Measurements from ENCODE around the gene PTBP1. TPM values are rescaled to one million over a fixed set of nuclear protein-coding genes. Genes with fewer than 3 reads are reported as not detected.

Gene PTBP1
- total RNA-seq, 1 experiment from 2014 or later = 515 TPM

DNA sequence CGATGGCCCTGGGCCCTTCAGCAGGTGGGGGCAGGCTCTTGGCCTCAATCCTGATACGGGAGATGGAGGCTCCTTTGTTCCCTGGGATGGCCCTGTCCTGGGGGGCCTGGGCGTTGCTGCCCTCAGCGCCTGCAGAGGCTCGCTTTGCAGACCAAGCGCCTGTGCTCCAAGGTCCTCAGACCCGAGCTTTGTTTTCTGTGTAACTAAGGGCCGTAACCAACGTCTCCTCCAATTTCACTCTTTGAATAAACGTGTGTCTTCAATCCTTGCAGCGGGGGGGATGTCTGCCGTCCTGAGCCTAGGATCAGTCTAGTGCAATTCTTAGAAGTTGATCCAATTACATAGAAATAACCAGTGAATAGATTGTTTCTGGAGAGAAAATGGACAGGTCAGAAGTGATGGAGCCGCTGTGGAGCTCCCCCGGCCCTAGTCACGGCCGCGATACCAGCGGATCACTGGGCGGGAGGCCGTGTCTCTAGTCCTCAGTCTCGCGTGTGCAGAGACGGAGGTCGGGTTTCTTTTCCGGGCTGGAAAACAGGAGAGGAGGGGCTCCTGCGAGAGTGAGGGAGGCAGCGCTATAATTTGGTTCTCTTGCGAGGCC, 5.3 kb downstream of the PTBP1 start (continued):
- TF ChIP-seq, protein P1, sequence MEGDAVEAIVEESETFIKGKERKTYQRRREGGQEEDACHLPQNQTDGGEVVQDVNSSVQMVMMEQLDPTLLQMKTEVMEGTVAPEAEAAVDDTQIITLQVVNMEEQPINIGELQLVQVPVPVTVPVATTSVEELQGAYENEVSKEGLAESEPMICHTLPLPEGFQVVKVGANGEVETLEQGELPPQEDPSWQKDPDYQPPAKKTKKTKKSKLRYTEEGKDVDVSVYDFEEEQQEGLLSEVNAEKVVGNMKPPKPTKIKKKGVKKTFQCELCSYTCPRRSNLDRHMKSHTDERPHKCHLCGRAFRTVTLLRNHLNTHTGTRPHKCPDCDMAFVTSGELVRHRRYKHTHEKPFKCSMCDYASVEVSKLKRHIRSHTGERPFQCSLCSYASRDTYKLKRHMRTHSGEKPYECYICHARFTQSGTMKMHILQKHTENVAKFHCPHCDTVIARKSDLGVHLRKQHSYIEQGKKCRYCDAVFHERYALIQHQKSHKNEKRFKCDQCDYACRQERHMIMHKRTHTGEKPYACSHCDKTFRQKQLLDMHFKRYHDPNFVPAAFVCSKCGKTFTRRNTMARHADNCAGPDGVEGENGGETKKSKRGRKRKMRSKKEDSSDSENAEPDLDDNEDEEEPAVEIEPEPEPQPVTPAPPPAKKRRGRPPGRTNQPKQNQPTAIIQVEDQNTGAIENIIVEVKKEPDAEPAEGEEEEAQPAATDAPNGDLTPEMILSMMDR (IDR thresholded peaks at IDR 0.05) = no peak

DNA sequence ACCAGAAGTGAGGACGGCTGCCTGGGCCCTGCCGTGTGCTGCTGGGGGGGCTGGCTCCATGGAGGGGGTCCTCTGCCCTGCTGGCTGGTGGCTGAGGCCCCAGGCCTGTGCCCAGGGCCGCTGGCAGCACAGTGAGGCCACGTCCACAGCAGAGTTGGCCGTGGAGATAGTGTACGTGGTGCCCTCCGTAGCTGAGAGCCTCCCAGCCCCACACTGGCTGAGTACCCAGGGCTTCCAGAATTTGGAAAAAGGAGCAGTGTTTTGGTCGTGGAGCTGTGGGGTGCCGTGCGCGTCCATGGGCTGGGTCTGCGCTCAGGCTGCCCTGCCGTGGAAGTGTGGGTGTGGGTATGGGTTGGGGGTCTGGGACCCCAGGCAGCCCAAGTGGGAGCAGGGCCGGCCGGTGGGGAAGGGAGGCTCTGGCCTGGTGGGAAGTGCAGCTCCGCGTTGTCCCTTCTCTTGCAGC, 5.9 kb downstream of the PTBP1 start:
- DNase-seq (ENCODE audit: low read depth, low spot score) (no peak), ATAC-seq (no peak)
- H3K27ac ChIP-seq (ENCODE audit: low read length) = no peak overlapping the region
- POLR2A ChIA-PET = no interaction called here
- peaks cover 18% of the 10 kb centered on the region for H3K4me1 ChIP-seq (ENCODE audit: control insufficient read depth, insufficient read depth, low read length)
- in situ Hi-C loops (cut with HindIII; ENCODE audit: low pct_unique_long_range_greater_than_20kb, low sequenced_read_pairs) (no loop called here), intact Hi-C loops (cut with micrococcal nuclease; ENCODE audit: unreplicated experiment) (no loop called here)
- no peaks in the 10 kb centered on the region for H3K27me3 ChIP-seq (ENCODE audit: control insufficient read depth, insufficient read depth, low read length)
- CTCF ChIA-PET = no interaction called here
- BruUV-seq (replicated peaks) = no TSS peak
- H3K9me3 ChIP-seq (ENCODE audit: control insufficient read depth, insufficient read depth, low read depth, low read length) = no peaks in the 10 kb centered on the region
- H3K4me3 ChIP-seq (ENCODE audit: low read depth in 2 of 2, low read length in 2 of 2) = no peak overlapping the region
- TF ChIP-seq SIN3A (IDR thresholded peaks at IDR 0.05; ENCODE audit: borderline replicate concordance, insufficient read depth, low read depth, low read length) (no peak), POLR2AphosphoS5 (IDR thresholded peaks at IDR 0.05; ENCODE audit: low read depth, low read length) (no peak), TCF7L2 (IDR thresholded peaks at IDR 0.05; ENCODE audit: low read depth, low read length) (no peak)
- TF ChIP-seq, protein P2, sequence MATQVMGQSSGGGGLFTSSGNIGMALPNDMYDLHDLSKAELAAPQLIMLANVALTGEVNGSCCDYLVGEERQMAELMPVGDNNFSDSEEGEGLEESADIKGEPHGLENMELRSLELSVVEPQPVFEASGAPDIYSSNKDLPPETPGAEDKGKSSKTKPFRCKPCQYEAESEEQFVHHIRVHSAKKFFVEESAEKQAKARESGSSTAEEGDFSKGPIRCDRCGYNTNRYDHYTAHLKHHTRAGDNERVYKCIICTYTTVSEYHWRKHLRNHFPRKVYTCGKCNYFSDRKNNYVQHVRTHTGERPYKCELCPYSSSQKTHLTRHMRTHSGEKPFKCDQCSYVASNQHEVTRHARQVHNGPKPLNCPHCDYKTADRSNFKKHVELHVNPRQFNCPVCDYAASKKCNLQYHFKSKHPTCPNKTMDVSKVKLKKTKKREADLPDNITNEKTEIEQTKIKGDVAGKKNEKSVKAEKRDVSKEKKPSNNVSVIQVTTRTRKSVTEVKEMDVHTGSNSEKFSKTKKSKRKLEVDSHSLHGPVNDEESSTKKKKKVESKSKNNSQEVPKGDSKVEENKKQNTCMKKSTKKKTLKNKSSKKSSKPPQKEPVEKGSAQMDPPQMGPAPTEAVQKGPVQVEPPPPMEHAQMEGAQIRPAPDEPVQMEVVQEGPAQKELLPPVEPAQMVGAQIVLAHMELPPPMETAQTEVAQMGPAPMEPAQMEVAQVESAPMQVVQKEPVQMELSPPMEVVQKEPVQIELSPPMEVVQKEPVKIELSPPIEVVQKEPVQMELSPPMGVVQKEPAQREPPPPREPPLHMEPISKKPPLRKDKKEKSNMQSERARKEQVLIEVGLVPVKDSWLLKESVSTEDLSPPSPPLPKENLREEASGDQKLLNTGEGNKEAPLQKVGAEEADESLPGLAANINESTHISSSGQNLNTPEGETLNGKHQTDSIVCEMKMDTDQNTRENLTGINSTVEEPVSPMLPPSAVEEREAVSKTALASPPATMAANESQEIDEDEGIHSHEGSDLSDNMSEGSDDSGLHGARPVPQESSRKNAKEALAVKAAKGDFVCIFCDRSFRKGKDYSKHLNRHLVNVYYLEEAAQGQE (IDR thresholded peaks at IDR 0.05; ENCODE audit: insufficient read depth in 1 of 2, low read depth in 2 of 2, low read length in 1 of 2) = no peak
- TF ChIP-seq, protein P1 (IDR thresholded peaks at IDR 0.05) = no peak
- peaks cover 21% of the 10 kb centered on the region for H3K36me3 ChIP-seq (ENCODE audit: control insufficient read depth, insufficient read depth, low read length)

DNA sequence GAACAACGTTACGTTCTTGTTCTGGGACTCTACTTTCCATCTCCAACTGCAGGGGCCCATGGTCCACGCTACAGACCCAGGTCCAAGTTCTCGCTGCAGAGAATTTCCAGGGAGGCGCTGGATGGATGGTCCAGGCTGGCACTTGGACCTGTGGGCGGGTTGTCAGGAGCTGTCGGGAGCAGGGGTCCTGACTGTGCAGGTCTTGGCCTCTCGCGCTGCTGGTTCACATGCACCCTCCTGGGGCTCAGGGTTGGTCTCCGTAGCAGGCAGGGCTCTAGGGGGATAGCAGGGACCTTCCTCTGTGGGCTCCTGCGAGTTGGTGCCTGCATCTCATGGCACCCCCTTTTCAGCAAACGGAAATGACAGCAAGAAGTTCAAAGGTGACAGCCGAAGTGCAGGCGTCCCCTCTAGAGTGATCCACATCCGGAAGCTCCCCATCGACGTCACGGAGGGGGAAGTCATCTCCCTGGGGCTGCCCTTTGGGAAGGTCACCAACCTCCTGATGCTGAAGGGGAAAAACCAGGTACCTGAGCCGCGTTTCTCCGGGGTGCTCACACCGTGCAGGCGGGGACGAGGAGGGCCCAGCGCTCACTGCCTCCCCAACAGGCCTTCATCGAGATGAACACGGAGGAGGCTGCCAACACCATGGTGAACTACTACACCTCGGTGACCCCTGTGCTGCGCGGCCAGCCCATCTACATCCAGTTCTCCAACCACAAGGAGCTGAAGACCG, 6.6 kb downstream of the PTBP1 start:
- Histone ChIP-seq H3K27ac (ENCODE audit: low read length) (no peak overlapping the region), H3K36me3 (ENCODE audit: control insufficient read depth, insufficient read depth, low read length) (peaks cover 17% of the 10 kb centered on the region), H3K4me1 (ENCODE audit: control insufficient read depth, insufficient read depth, low read length) (peaks cover 18% of the 10 kb centered on the region), H3K9me3 (ENCODE audit: control insufficient read depth, insufficient read depth, low read depth, low read length) (no peaks in the 10 kb centered on the region), H3K27me3 (ENCODE audit: control insufficient read depth, insufficient read depth, low read length) (no peaks in the 10 kb centered on the region), H3K4me3 (ENCODE audit: low read depth in 2 of 2, low read length in 2 of 2) (no peak overlapping the region)
- intact Hi-C loops (cut with micrococcal nuclease; ENCODE audit: unreplicated experiment) (no loop called here), in situ Hi-C loops (cut with HindIII; ENCODE audit: low pct_unique_long_range_greater_than_20kb, low sequenced_read_pairs) (no loop called here)
- POLR2A ChIA-PET = no interaction called here
- DNase-seq (ENCODE audit: low read depth, low spot score) (no peak), ATAC-seq (no peak)
- CTCF ChIA-PET = no interaction called here
- TF ChIP-seq, protein P2 (IDR thresholded peaks at IDR 0.05; ENCODE audit: insufficient read depth in 1 of 2, low read depth in 2 of 2, low read length in 1 of 2) = no peak
- TF ChIP-seq TCF7L2 (IDR thresholded peaks at IDR 0.05; ENCODE audit: low read depth, low read length) (no peak), POLR2AphosphoS5 (IDR thresholded peaks at IDR 0.05; ENCODE audit: low read depth, low read length) (no peak), SIN3A (IDR thresholded peaks at IDR 0.05; ENCODE audit: borderline replicate concordance, insufficient read depth, low read depth, low read length) (no peak)
- TF ChIP-seq, protein P1 (IDR thresholded peaks at IDR 0.05) = no peak
- no TSS peak for BruUV-seq (replicated peaks)

Measured in Panc1 (cell line).